ENCODE results near the gene ELAVL3.
"Not testable (repeated sequence)": the region's sequence is repeated elsewhere in the genome, so short reads cannot be mapped to it uniquely, and the experiment has no call there.

The ELAVL3 gene

DNA sequence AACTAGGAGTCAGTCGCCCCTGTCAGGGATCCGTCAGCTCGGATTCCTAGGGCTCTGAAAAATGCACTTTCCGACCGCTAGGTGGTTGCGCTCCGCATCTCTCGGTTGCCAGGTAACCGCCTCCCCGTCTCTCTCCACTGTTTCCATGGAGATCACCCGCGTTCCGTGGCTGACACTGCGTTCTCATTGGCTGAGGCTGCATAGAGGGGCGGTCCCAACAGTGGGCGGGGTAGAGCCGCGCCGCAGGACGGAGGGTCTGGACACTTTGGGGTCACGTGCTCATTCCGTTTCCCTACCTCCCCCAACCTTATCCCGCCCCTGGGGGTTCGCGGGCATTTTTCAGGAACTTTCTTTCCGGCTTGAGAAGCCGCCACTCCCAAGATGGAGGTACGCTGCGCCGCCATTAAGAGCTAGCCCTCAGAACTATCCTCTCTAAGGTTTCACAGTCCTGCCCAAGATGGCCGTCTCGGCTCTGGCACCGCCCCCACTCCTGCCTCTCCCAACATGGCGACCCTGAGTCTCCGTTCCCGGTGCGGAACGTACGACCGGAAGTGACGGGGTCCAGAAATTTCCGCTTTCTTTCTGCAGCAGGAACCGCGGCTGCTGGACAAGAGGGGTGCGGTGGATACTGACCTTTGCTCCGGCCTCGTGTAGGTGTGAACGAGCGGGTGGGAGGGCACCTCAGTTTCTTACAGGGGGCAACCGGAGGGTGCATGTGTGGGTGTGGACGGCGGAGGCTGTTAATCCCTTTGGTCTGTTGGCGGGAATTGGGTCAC, 45.6 kb downstream of the ELAVL3 start, which contains the start of the genes ODAD3 and PRKCSH:
Gene ODAD3, minus strand, starts transcription at position 65 of the 776 bp plus-strand sequence. CDS start 105 bp downstream, outside the sequence.
Gene PRKCSH, plus strand, starts transcription at position 579 of the 776 bp plus-strand sequence. CDS start 483 bp downstream, outside the sequence.
- Histone ChIP-seq H2AFZ (ENCODE audit: low read depth) (peak within 1 kb of the TSS; percentile 97), H3K79me2 (ENCODE audit: insufficient read depth, low read depth) (peaks cover 13% of the 10 kb centered on the region), H3K4me1 (ENCODE audit: low read depth, poor library complexity, severe bottlenecking) (peaks cover 19% of the 10 kb centered on the region), H3K36me3 (ENCODE audit: insufficient read depth) (no peaks in the 10 kb centered on the region; the same call in 1 of the 2 replicates), H4K20me1 (ENCODE audit: insufficient read depth) (no peaks in the 10 kb centered on the region), H3K9ac (peak within 1 kb of the TSS; percentile 76), H3K4me3 (IDR thresholded peaks at IDR 0.05; ENCODE audit: insufficient read depth, low read depth, low read length) (no peak within 1 kb of the TSS), H3K4me2 (peak within 1 kb of the TSS; percentile 93), H3K27ac (peak within 1 kb of the TSS; percentile 51), H3K27me3 (ENCODE audit: insufficient read depth, low read depth) (no peaks in the 10 kb centered on the region)
- TF ChIP-seq, protein P1, sequence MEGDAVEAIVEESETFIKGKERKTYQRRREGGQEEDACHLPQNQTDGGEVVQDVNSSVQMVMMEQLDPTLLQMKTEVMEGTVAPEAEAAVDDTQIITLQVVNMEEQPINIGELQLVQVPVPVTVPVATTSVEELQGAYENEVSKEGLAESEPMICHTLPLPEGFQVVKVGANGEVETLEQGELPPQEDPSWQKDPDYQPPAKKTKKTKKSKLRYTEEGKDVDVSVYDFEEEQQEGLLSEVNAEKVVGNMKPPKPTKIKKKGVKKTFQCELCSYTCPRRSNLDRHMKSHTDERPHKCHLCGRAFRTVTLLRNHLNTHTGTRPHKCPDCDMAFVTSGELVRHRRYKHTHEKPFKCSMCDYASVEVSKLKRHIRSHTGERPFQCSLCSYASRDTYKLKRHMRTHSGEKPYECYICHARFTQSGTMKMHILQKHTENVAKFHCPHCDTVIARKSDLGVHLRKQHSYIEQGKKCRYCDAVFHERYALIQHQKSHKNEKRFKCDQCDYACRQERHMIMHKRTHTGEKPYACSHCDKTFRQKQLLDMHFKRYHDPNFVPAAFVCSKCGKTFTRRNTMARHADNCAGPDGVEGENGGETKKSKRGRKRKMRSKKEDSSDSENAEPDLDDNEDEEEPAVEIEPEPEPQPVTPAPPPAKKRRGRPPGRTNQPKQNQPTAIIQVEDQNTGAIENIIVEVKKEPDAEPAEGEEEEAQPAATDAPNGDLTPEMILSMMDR (conservative IDR thresholded peaks at IDR 0.05; ENCODE audit: low read depth, low read length): peak; percentile 86

DNA sequence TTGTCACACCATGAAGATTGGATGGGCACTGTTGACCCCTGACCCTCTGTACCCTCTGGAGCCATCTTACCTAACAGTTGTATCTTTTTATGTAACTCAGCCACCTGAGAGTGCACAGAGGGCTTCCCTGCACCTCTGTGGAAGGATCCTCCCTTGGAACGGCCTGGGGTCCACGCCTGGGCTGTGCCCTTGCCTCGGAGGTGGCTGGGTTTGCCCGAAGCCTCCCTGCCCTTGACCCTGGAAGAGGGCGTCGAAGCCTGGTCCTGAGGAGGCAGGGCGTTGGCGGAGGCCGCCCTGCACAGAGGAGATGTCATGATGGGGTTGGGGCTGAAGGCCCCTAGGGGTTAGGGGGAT, 46.2 kb downstream of the ELAVL3 start:
- Histone ChIP-seq H3K4me3 (IDR thresholded peaks at IDR 0.05; ENCODE audit: insufficient read depth, low read depth, low read length) (no peak overlapping the region), H3K4me2 (peak overlapping the region; percentile 93), H3K27ac (peak overlapping the region; percentile 34; the same call in 1 of the 2 replicates), H3K79me2 (ENCODE audit: insufficient read depth, low read depth) (peaks cover 13% of the 10 kb centered on the region), H4K20me1 (ENCODE audit: insufficient read depth) (no peaks in the 10 kb centered on the region), H3K27me3 (ENCODE audit: insufficient read depth, low read depth) (no peaks in the 10 kb centered on the region), H3K4me1 (ENCODE audit: low read depth, poor library complexity, severe bottlenecking) (peaks cover 19% of the 10 kb centered on the region), H2AFZ (ENCODE audit: low read depth) (peak overlapping the region; percentile 97), H3K36me3 (ENCODE audit: insufficient read depth) (no peaks in the 10 kb centered on the region; the same call in 1 of the 2 replicates), H3K9ac (peak overlapping the region; percentile 34; the same call in 1 of the 2 replicates)
- TF ChIP-seq, protein P1 (conservative IDR thresholded peaks at IDR 0.05; ENCODE audit: low read depth, low read length): no peak

DNA sequence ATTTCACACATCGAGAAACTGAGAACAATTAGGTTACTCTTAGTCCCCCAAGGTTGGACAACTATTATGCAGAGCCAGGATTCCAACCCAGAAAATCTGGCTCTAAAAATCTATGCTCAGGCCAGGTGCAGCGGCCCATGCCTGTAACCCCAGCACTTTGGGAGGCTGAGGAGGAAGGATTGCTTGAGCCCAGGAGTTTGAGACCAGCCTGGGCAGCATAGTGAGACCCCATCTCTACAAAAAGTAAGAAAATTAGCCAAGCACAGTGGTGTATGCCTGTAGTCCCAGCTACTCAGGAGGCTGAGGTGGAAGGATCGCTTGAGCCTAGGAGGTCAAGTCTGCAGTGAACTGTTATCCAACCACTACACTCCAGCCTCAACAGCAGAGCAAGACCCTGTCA, 47.3 kb downstream of the ELAVL3 start:
- not testable (repeated sequence) for H4K20me1 ChIP-seq (ENCODE audit: insufficient read depth); H3K36me3 ChIP-seq (ENCODE audit: insufficient read depth); H3K4me3 ChIP-seq (IDR thresholded peaks at IDR 0.05; ENCODE audit: insufficient read depth, low read depth, low read length); H3K27me3 ChIP-seq (ENCODE audit: insufficient read depth, low read depth); H3K9ac ChIP-seq; H3K27ac ChIP-seq; H2AFZ ChIP-seq (ENCODE audit: low read depth); H3K4me2 ChIP-seq
- Histone ChIP-seq H3K79me2 (ENCODE audit: insufficient read depth, low read depth) (peaks cover 13% of the 10 kb centered on the region), H3K4me1 (ENCODE audit: low read depth, poor library complexity, severe bottlenecking) (peaks cover 19% of the 10 kb centered on the region)

DNA sequence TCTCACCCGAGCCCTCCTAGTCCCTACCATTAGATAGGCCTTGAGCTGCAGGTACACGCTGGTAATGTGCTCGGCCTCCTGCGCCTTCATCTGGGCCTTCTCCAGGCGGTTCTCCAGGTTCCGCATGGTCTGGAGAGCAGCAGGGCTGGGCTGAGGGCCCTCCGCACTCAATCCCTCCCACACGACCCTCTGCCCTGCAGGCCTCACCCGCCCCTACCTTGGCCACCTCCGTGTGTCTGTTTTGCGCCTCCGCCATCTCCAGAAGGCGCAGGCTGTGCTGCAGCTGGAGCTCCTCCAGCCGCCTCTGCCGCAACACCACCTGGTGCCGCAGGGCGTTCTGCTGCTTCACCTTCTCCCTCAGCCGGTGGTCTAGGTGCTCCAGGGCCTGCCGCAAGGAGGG, 54.2 kb downstream of the ELAVL3 start:
- H4K20me1 ChIP-seq (ENCODE audit: insufficient read depth): no peaks in the 10 kb centered on the region
- H3K79me2 ChIP-seq (ENCODE audit: insufficient read depth, low read depth): no peaks in the 10 kb centered on the region
- H2AFZ ChIP-seq (ENCODE audit: low read depth): no peak overlapping the region

More for the DNA sequence above, 54.2 kb downstream of the ELAVL3 start:
- no peak overlapping the region for H3K4me3 ChIP-seq (IDR thresholded peaks at IDR 0.05; ENCODE audit: insufficient read depth, low read depth, low read length)
- no peak overlapping the region for H3K9ac ChIP-seq
- TF ChIP-seq, protein P1 (conservative IDR thresholded peaks at IDR 0.05; ENCODE audit: low read depth, low read length): no peak
- peaks cover 5% of the 10 kb centered on the region; the same call in 1 of the 2 replicates for H3K27me3 ChIP-seq (ENCODE audit: insufficient read depth, low read depth)
- H3K36me3 ChIP-seq (ENCODE audit: insufficient read depth): no peaks in the 10 kb centered on the region
- no peaks in the 10 kb centered on the region for H3K4me1 ChIP-seq (ENCODE audit: low read depth, poor library complexity, severe bottlenecking)
- no peak overlapping the region for H3K4me2 ChIP-seq
- H3K27ac ChIP-seq: no peak overlapping the region

Measured in KMS-11 (cell line).